MM.1S (cell line): ENCODE results near the gene FGGY.

ENCODE experiments used
- DNase-seq: peaks from one replicate; pipeline ENCODE4 v3.0.0-alpha.2; 2015
- H2AFZ ChIP-seq: fragments of 300-600 bp; sonication (generic); 2 replicates; pipeline ENCODE4 v1.6.0; 2016; ENCODE audit warnings: antibody characterized with exemption, low read length
- H3F3A ChIP-seq: fragments of 300-600 bp; sonication (generic); 2 replicates; pipeline ENCODE4 v1.6.1; 2016; ENCODE audit warnings: mild to moderate bottlenecking, antibody characterized with exemption, low read length, moderate library complexity, mixed read lengths; ENCODE audit not compliant: insufficient read depth
- H3K27ac ChIP-seq: fragments of 300-600 bp; sonication (generic); 2 replicates; pipeline ENCODE4 v1.5.1; 2016; ENCODE audit warnings: mild to moderate bottlenecking, low read length
- H3K27me3 ChIP-seq: fragments of 300-600 bp; sonication (generic); replicated peaks from 2 replicates; pipeline ENCODE4 v1.6.0; 2016; ENCODE audit warnings: low read length; ENCODE audit not compliant: insufficient read depth
- H3K36me3 ChIP-seq: fragments of 300-600 bp; sonication (generic); replicated peaks from 2 replicates; pipeline ENCODE4 v1.6.1; 2016; ENCODE audit warnings: mild to moderate bottlenecking, low read length, mixed read lengths; ENCODE audit not compliant: insufficient read depth
- H3K4me1 ChIP-seq: fragments of 300-600 bp; sonication (generic); 2 replicates; pipeline ENCODE4 v1.6.1; 2016; ENCODE audit warnings: low read length, mixed read lengths
- H3K4me2 ChIP-seq: fragments of 300-600 bp; sonication (generic); 2 replicates; pipeline ENCODE4 v1.6.0; 2016; ENCODE audit warnings: low read depth, low read length
- H3K4me3 ChIP-seq: fragments of 300-600 bp; sonication (generic); 2 replicates; pipeline ENCODE4 v1.5.1; 2016; ENCODE audit warnings: low read length, mixed read lengths
- H3K79me2 ChIP-seq: fragments of 300-600 bp; sonication (generic); 2 replicates; pipeline ENCODE4 v1.6.1; 2016; ENCODE audit warnings: mixed run types, low read length, mixed read lengths
- H3K9ac ChIP-seq: fragments of 300-600 bp; sonication (generic); 2 replicates; pipeline ENCODE4 v1.6.1; 2016; ENCODE audit warnings: low read length, mixed read lengths
- H3K9me2 ChIP-seq: fragments of 300-600 bp; sonication (generic); replicated peaks from 2 replicates; pipeline ENCODE4 v1.6.1; 2016; ENCODE audit warnings: mild to moderate bottlenecking, low read length, mixed read lengths; ENCODE audit not compliant: insufficient read depth
- H3K9me3 ChIP-seq: fragments of 300-600 bp; sonication (generic); replicated peaks from 2 replicates; pipeline ENCODE4 v1.6.1; 2016; ENCODE audit warnings: mild to moderate bottlenecking, low read length, mixed read lengths; ENCODE audit not compliant: insufficient read depth
- H4K20me1 ChIP-seq: fragments of 300-600 bp; sonication (generic); 2 replicates; pipeline ENCODE4 v1.6.1; 2016; ENCODE audit warnings: mild to moderate bottlenecking, low read length, moderate library complexity, mixed read lengths; ENCODE audit not compliant: insufficient read depth
- CTCF ChIP-seq: fragments of 300-600 bp; sonication (generic); IDR thresholded peaks from 2 replicates; pipeline ENCODE4 v1.5.1; 2016; ENCODE audit warnings: antibody characterized with exemption, low read length, mixed read lengths
- EZH2 ChIP-seq: fragments of 300-600 bp; sonication (generic); optimal IDR thresholded peaks from 2 replicates; pipeline ENCODE3; 2017; ENCODE audit warnings: low read depth, mild to moderate bottlenecking, antibody characterized with exemption, low read length, mixed read lengths
- EZH2phosphoT487 ChIP-seq: fragments of 300-600 bp; sonication (generic); IDR thresholded peaks from 2 replicates; pipeline ENCODE4 v1.6.1; 2018; ENCODE audit warnings: antibody characterized with exemption, low read length

Gene FGGY

GRCh38 chr1:59502009-59502691 is 205.3 kb downstream of the FGGY start:
- no peaks in the 10 kb centered on the region for H3K79me2 ChIP-seq
- no peak overlapping the region for H3K4me2 ChIP-seq
- H3F3A ChIP-seq, result no peaks in the 10 kb centered on the region
- H3K9me3 ChIP-seq, result no peaks in the 10 kb centered on the region
- TF ChIP-seq CTCF, result no peak
- no peak for TF ChIP-seq EZH2phosphoT487
- no peak for TF ChIP-seq EZH2
- no peaks in the 10 kb centered on the region for H3K9me2 ChIP-seq
- peaks cover 23% of the 10 kb centered on the region; the same call in 1 of the 2 replicates for H3K4me1 ChIP-seq
- H2AFZ ChIP-seq, result no peak overlapping the region
- H3K4me3 ChIP-seq, result no peak overlapping the region
- no peak for DNase-seq
- no peak overlapping the region for H3K9ac ChIP-seq
- H4K20me1 ChIP-seq, result no peaks in the 10 kb centered on the region
- H3K27me3 ChIP-seq, result no peaks in the 10 kb centered on the region
- no peaks in the 10 kb centered on the region for H3K36me3 ChIP-seq
- H3K27ac ChIP-seq, result no peak overlapping the region

- TF ChIP-seq CTCF (no peak), EZH2 (no peak), EZH2phosphoT487 (no peak)
- H3K4me1 ChIP-seq, result peaks cover 7% of the 10 kb centered on the region; the same call in 1 of the 2 replicates
- H3F3A ChIP-seq, result no peaks in the 10 kb centered on the region
- H3K9me3 ChIP-seq, result no peaks in the 10 kb centered on the region
- H3K9ac ChIP-seq, result no peak overlapping the region
- no peaks in the 10 kb centered on the region for H3K9me2 ChIP-seq
- H2AFZ ChIP-seq, result no peak overlapping the region
- DNase-seq, result no peak
- H3K36me3 ChIP-seq, result no peaks in the 10 kb centered on the region
- no peaks in the 10 kb centered on the region for H3K27me3 ChIP-seq
- H4K20me1 ChIP-seq, result no peaks in the 10 kb centered on the region
- no peaks in the 10 kb centered on the region for H3K79me2 ChIP-seq
- H3K4me2 ChIP-seq, result no peak overlapping the region
- no peak overlapping the region for H3K4me3 ChIP-seq
- no peak overlapping the region for H3K27ac ChIP-seq
Measured at GRCh38 chr1:59504276-59504675, 207.4 kb downstream of the FGGY start.

GRCh38 chr1:59505596-59506028 is 208.7 kb downstream of the FGGY start:
- Histone ChIP-seq H3K4me3 (no peak overlapping the region), H3K4me1 (0 out of 2 replicates have a peak, but pooled peaks cover 3% of the 10 kb centered on the region), H3K9ac (no peak overlapping the region), H3K9me2 (no peaks in the 10 kb centered on the region), H4K20me1 (no peaks in the 10 kb centered on the region), H3K27ac (no peak overlapping the region), H3K27me3 (no peaks in the 10 kb centered on the region), H3K9me3 (no peaks in the 10 kb centered on the region), H3K36me3 (no peaks in the 10 kb centered on the region), H3F3A (no peaks in the 10 kb centered on the region), H3K4me2 (no peak overlapping the region), H3K79me2 (no peaks in the 10 kb centered on the region), H2AFZ (no peak overlapping the region)
- DNase-seq, result no peak
- TF ChIP-seq CTCF (no peak), EZH2phosphoT487 (no peak), EZH2 (no peak)
